GM12873 (cell line): ENCODE data around the gene PPP1R13L.

ENCODE experiments used
- TF ChIP-seq, protein P1 (sequence below): IDR thresholded peaks from 2 replicates; pipeline ENCODE4 v1.5.1; 2012; ENCODE audit warnings: low read depth, mild to moderate bottlenecking, moderate library complexity, low read length, control low read depth; ENCODE audit not compliant: insufficient read depth; ENCODE audit errors: missing control alignments

Gene PPP1R13L

DNA sequence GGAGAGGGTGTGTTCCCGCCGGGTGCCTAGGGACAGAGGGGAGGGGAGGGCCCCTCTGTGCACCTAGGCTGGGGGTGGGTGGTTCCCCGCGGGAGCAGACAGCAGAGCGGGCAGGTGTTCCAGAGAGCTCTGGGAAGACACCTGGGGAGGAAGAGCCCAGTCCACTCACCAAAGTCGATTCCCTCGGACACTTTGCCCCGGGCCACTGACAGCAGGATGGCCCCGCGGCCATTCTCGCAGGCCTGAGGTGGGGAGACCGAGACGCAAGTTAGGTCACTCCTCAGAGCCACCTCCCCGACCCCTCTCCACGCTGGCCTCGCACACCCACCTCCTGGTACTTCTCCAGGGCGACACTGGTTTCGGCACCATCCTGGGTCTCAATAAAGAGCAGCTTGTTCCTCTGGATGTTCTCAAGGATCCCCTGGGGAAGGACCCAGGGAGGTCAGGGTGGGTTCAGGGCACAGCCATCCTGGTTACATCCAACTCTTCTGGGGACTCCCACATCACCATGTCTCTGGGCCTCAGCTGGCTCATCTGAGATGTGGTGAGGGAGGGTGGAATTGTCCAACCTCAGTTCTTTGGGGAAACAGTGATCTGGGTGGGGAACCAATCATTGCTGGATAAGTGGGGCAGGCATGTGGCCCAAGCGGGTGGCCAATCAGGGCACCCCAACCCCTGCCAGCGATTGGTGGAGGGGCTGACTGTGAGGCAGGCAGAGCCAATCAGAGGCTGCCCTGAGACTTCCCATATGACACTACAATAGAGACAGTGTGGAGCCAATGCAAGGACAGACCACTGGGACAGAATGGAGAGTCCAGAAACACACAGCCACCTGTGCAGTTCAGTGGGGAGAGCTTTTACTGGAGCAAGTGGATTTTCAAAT is 51.7 kb downstream of the PPP1R13L start:
- TF ChIP-seq, protein P1, sequence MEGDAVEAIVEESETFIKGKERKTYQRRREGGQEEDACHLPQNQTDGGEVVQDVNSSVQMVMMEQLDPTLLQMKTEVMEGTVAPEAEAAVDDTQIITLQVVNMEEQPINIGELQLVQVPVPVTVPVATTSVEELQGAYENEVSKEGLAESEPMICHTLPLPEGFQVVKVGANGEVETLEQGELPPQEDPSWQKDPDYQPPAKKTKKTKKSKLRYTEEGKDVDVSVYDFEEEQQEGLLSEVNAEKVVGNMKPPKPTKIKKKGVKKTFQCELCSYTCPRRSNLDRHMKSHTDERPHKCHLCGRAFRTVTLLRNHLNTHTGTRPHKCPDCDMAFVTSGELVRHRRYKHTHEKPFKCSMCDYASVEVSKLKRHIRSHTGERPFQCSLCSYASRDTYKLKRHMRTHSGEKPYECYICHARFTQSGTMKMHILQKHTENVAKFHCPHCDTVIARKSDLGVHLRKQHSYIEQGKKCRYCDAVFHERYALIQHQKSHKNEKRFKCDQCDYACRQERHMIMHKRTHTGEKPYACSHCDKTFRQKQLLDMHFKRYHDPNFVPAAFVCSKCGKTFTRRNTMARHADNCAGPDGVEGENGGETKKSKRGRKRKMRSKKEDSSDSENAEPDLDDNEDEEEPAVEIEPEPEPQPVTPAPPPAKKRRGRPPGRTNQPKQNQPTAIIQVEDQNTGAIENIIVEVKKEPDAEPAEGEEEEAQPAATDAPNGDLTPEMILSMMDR = no peak

DNA sequence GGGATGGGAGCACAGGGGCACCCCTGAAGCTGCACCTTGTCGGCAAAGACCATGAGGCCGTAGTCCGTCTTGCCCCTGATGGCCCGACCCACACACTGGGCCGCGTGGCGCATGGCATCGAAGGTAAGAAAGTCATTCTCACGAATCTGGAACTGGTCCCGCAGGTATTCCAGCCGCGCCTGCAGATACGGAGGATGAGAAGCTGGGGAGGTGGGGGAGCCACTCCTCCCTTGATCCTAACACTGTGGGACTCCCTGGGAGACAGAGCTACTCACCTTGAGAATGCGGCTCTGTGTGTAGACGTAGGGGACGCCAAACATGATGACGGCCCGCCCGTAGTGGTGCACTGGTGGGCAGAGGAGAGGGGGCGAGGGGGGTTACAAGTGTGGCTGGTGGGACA is 52.4 kb downstream of the PPP1R13L start:
- TF ChIP-seq, protein P1 = no peak

DNA sequence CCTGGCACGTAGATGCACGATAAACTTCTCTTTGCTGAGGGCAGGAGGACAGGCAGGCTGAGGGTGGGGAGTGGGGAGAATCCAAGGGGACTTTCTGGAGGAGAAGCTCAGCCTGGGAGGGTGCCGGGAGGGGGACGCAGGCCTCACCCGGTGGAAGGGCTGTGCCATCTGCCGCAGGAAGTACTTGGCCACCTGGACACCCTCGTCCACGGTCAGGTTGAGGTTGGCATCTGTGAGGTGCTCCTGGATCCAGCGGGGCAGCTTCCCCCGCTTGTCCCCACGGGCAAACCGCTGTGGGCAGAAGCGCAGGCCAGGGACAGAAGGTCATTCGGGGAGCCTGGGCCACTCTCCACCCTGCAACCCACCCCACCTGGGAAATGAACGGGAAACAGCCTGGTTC is 52.8 kb downstream of the PPP1R13L start:
- TF ChIP-seq, protein P1 = no peak

DNA sequence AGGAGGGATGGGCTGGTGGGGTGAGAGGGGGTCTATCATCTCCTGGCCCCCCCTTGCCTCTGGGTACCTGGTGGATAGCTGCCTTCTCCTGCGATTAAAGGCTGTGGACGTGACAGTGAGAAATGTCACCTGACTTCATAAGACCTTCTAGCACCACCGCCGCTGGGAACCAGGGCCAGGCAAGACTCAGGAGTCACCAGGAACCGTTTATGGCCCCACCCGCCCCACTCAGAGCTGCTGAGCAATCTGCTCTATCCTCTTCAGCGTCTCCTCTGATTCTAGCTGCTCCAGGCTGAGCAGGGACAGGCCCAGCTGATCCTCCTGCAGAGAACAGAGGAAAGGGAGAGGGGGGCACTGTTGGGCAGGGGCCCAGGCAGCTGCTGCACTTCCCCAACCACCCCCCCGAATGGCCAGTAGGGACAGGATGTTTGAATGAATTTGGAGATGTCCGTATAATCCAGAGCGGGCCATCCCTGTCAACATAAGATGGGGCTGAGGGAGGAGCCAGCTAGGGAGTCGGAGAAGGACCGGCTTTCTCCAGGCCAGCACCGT is 53.4 kb downstream of the PPP1R13L start:
- TF ChIP-seq, protein P1 = no peak

DNA sequence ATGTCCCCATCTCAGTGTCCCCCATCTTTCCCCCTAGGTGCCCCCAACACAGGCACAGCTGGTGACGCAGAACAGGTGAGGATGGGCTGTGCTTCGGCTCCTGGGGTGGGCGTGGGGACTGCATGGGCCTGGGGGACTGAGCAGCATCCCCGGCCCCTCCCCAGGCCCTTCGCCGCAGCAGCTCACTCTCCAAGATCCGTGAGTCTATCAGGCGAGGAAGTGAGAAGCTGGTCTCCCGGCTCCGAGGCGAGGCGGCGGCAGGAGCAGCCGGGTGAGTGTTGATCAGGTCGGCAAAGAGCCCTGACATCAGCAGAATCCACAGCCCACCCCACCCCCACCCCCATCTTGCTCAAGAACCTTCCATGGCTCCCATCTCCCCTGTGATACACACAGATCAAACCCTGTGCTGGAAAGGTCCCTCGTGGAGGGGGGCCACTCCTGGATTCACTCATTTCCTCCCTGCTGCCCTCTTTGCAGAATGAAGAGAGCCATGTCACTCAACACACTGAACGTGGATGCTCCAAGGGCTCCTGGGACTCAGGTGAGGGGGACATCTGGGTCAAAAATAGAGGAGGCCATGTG is 54.3 kb downstream of the PPP1R13L start:
- TF ChIP-seq, protein P1 = no peak

DNA sequence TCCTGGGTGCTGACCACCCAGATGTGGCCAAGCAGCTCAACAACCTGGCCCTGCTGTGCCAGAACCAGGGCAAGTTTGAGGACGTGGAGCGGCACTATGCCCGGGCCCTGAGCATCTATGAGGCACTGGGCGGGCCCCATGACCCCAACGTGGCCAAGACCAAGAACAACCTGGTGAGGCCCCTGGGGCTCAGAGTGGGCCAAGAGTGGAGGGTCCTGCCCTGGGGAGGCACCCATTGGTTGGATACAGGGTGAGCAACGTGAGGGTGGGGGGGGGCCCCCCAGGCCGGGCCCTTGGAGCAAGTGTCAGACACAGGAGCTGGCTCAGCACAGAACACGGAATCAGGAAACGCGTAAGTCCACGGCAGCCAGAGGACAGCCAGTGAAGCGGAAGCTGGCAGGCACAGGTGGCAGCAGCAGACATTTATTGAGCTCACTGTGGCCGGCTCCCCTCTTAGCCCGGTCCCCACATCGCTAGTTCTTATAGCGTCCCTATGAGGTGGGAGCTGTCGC is 55.4 kb downstream of the PPP1R13L start:
- TF ChIP-seq, protein P1 = no peak

DNA sequence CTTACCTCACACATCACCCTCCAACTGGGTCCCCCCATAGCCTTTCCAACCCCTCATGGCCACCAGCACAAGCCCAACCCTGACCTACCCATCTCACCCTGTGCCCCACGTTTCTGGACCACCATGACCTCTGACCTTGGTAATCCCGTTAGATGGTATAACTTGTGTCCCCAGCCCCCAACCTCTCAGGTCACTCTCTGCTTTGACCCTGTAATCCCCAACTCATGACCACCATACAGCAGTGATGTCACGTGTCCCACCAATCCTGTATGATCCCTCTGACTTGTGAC is 55.8 kb downstream of the PPP1R13L start:
- TF ChIP-seq, protein P1 = no peak
